H1 (cell line): ENCODE measurements around the gene TMEM161A. TPM values are rescaled to one million over a fixed set of nuclear protein-coding genes. Genes with fewer than 3 reads are reported as not detected.

ENCODE experiments used
- CTCF ChIA-PET: fragments of 300-600 bp; sonication (Branson Sonifier 250); formaldehyde crosslinking; loops from one replicate; lab custom pipeline; 2021; ENCODE audit not compliant: partially characterized antibody; lab: Charles Lee
- POLR2A ChIA-PET: fragments of 300-600 bp; sonication (Branson Sonifier 250); formaldehyde crosslinking; loops from one replicate; lab custom pipeline; 2021; ENCODE audit warnings: inconsistent platforms; ENCODE audit not compliant: partially characterized antibody; lab: Charles Lee
- DNase-seq, 2 experiments: peaks; one replicate each; pipeline versions ENCODE4 v3.0.0 to v3.0.0-alpha.2; 2010 to 2022; ENCODE audit warnings: low spot score in 2 of 2, low read depth in 1 of 2, mixed read lengths in 1 of 2
- FAIRE-seq: peaks from 2 replicates; lab custom pipeline; 2011; peaks lifted over from hg19 to GRCh38; lab: Jason Lieb, UNC
- H2AFZ ChIP-seq: 2 replicates; pipeline ENCODE4 v1.8.1; 2012; ENCODE audit warnings: low read length, inconsistent platforms
- H2AK5ac ChIP-seq: 2 replicates; pipeline ENCODE4 v1.6.1; 2013; ENCODE audit warnings: low read depth, low read length
- H2BK120ac ChIP-seq: replicated peaks from 2 replicates; pipeline ENCODE3; 2013; ENCODE audit warnings: low read depth, low read length, inconsistent platforms
- H2BK12ac ChIP-seq: 2 replicates; pipeline ENCODE4 v1.6.1; 2013; ENCODE audit warnings: low read depth, low read length
- H2BK15ac ChIP-seq: 2 replicates; pipeline ENCODE4 v1.6.1; 2013; ENCODE audit warnings: low read length
- H2BK20ac ChIP-seq: 2 replicates; pipeline ENCODE4 v1.6.1; 2013; ENCODE audit warnings: low read length
- H2BK5ac ChIP-seq: 2 replicates; pipeline ENCODE4 v1.6.1; 2013; ENCODE audit warnings: low read depth, low read length
- H3K14ac ChIP-seq: 2 replicates; pipeline ENCODE4 v1.6.1; 2013; ENCODE audit warnings: inconsistent platforms; ENCODE audit not compliant: insufficient read length
- H3K18ac ChIP-seq: 2 replicates; pipeline ENCODE4 v1.6.1; 2013; ENCODE audit warnings: low read length; ENCODE audit errors: extremely low read depth
- H3K23ac ChIP-seq: 2 replicates; pipeline ENCODE4 v1.6.1; 2013; ENCODE audit warnings: inconsistent platforms; ENCODE audit not compliant: insufficient read length
- H3K23me2 ChIP-seq: 2 replicates; pipeline ENCODE4 v1.6.1; 2013; ENCODE audit warnings: low read depth, low read length
- H3K27ac ChIP-seq: 2 replicates; pipeline ENCODE4 v1.6.1; 2011; ENCODE audit warnings: low read depth, low read length, inconsistent platforms
- H3K27me3 ChIP-seq, 4 experiments: replicated peaks in 1 of 4; 1 replicate in 1 of 4; 2 replicates in 3 of 4; pipeline versions ENCODE4 v1.6.1 to v1.8.1; 2011 to 2013; ENCODE audit warnings: low read length in 3 of 4, mild to moderate bottlenecking in 3 of 4, inconsistent platforms in 2 of 4, mixed read lengths in 2 of 4, moderate library complexity in 1 of 4; ENCODE audit not compliant: control insufficient read depth in 3 of 4, insufficient read depth in 3 of 4; ENCODE audit errors: extremely low read depth in 1 of 4
- H3K36me3 ChIP-seq, 4 experiments: 2 replicates each; pipeline versions ENCODE4 v1.6.1 to v1.8.1; 2011 to 2013; ENCODE audit warnings: mild to moderate bottlenecking in 4 of 4, low read length in 3 of 4, moderate library complexity in 2 of 4, control low read depth in 1 of 4, inconsistent platforms in 1 of 4; ENCODE audit not compliant: insufficient read depth in 4 of 4, control insufficient read depth in 2 of 4
- H3K4ac ChIP-seq: replicated peaks from 2 replicates; pipeline ENCODE3; 2013; ENCODE audit warnings: low read length, low read depth, mixed read lengths, inconsistent platforms; ENCODE audit not compliant: insufficient read length
- H3K4me1 ChIP-seq, 4 experiments: replicated peaks in 1 of 4; 1 replicate in 1 of 4; 2 replicates in 3 of 4; pipeline versions ENCODE4 v1.6.1 to v1.8.1; 2011 to 2013; ENCODE audit warnings: low read length in 3 of 4, inconsistent platforms in 2 of 4, mixed read lengths in 1 of 4; ENCODE audit not compliant: insufficient read depth in 4 of 4, control insufficient read depth in 3 of 4
- H3K4me2 ChIP-seq, 2 experiments: 2 replicates each; pipeline versions ENCODE4 v1.6.1 to v1.8.1; 2011 to 2013; ENCODE audit warnings: low read depth in 2 of 2, low read length in 2 of 2, control low read depth in 1 of 2, inconsistent platforms in 1 of 2, mild to moderate bottlenecking in 1 of 2; ENCODE audit not compliant: insufficient read depth in 1 of 2
- H3K4me3 ChIP-seq, 4 experiments: fragments of 200-600, 300-600 bp in 1 of 4; sonication (generic), shearing (Covaris generic), sonication (Bioruptor Twin) in 1 of 4; 2 replicates each; pipeline versions ENCODE4 v1.5.1 to v1.8.1; 2011 to 2016; ENCODE audit warnings: low read length in 4 of 4, low read depth in 3 of 4, control low read depth in 2 of 4, inconsistent platforms in 2 of 4, mild to moderate bottlenecking in 2 of 4, mixed read lengths in 1 of 4, moderate library complexity in 1 of 4; ENCODE audit not compliant: insufficient read depth in 2 of 4; ENCODE audit errors: extremely low read depth in 1 of 4
- H3K56ac ChIP-seq: replicated peaks from 2 replicates; pipeline ENCODE3; 2013; ENCODE audit warnings: low read depth, mild to moderate bottlenecking, mixed read lengths, low read length, inconsistent platforms; ENCODE audit not compliant: insufficient read length
- H3K79me1 ChIP-seq: 2 replicates; pipeline ENCODE4 v1.6.1; 2013; ENCODE audit warnings: low read depth, low read length, control low read depth
- H3K79me2 ChIP-seq, 2 experiments: 2 replicates each; pipeline versions ENCODE4 v1.6.1 to v1.8.1; 2012 to 2013; ENCODE audit warnings: low read length in 2 of 2, mild to moderate bottlenecking in 2 of 2, inconsistent platforms in 1 of 2; ENCODE audit not compliant: insufficient read depth in 2 of 2, control insufficient read depth in 1 of 2
- H3K9ac ChIP-seq, 4 experiments: replicated peaks in 1 of 4; 1 replicate in 1 of 4; 2 replicates in 3 of 4; pipeline versions ENCODE4 v1.6.1 to v1.8.1; 2011 to 2013; ENCODE audit warnings: low read depth in 3 of 4, low read length in 3 of 4, control low read depth in 2 of 4, mild to moderate bottlenecking in 2 of 4, moderate library complexity in 2 of 4, inconsistent platforms in 1 of 4; ENCODE audit errors: extremely low read depth in 1 of 4
- H3K9me3 ChIP-seq, 2 experiments: 2 replicates each; pipeline versions ENCODE4 v1.6.1 to v1.8.1; 2012 to 2013; ENCODE audit warnings: mild to moderate bottlenecking in 2 of 2, moderate library complexity in 2 of 2, control low read depth in 1 of 2, inconsistent platforms in 1 of 2, low read depth in 1 of 2, low read length in 1 of 2, mixed read lengths in 1 of 2; ENCODE audit not compliant: insufficient read depth in 2 of 2
- H4K20me1 ChIP-seq, 2 experiments: replicated peaks in 1 of 2; 2 replicates each; pipeline versions ENCODE3 to v1.8.1; 2011 to 2013; ENCODE audit warnings: inconsistent platforms in 2 of 2, low read length in 2 of 2, mild to moderate bottlenecking in 1 of 2; ENCODE audit not compliant: insufficient read depth in 2 of 2, control insufficient read depth in 1 of 2
- H4K5ac ChIP-seq: 2 replicates; pipeline ENCODE4 v1.6.1; 2013; ENCODE audit warnings: low read length, low read depth, mixed read lengths, inconsistent platforms; ENCODE audit not compliant: insufficient read length
- H4K8ac ChIP-seq: 2 replicates; pipeline ENCODE4 v1.8.0; 2013; ENCODE audit warnings: mild to moderate bottlenecking, moderate library complexity, low read length, inconsistent platforms; ENCODE audit not compliant: insufficient read depth; ENCODE audit errors: extremely low read depth
- H4K91ac ChIP-seq: replicated peaks from 2 replicates; pipeline ENCODE3; 2013; ENCODE audit warnings: low read length, mixed read lengths, inconsistent platforms; ENCODE audit not compliant: insufficient read length
- CHD2 ChIP-seq: IDR thresholded peaks from 2 replicates; pipeline ENCODE4 v1.6.1; 2012; ENCODE audit warnings: low read length, improper control_type of control experiment
- WGBS, 2 experiments: shearing (Covaris generic) in 1 of 2; methylation state at CpG; one replicate each; pipeline versions ENCODE4 v1.1.6 to v1.1.7; 2013 to 2015; ENCODE audit warnings: low lambda C conversion rate in 2 of 2, mixed read lengths in 2 of 2, inconsistent platforms in 1 of 2, low coverage in 1 of 2, missing lambda C conversion rate in 1 of 2; ENCODE audit not compliant: insufficient replicate concordance in 2 of 2, insufficient coverage in 1 of 2, insufficient read length in 1 of 2; ENCODE audit errors: extremely low coverage in 1 of 2, missing lambda C conversion rate in 1 of 2; 5-methylcytosine and 5-hydroxymethylcytosine counted together
- polyA plus RNA-seq, 7 experiments: library from polyadenylated mRNA; depleted of rRNA in 3 of 7; stranded (reverse) in 5 of 7; unstranded in 2 of 7; fragments of >200 nt in 5 of 7; fragments of 200-250 nt in 2 of 7; gene quantifications; 1 replicate in 5 of 7; 2 replicates in 1 of 7; 4 replicates in 1 of 7; pipeline versions ENCODE4 v1.2.1 to v1.2.3, GENCODE V29; 2011 to 2013; ENCODE audit warnings: missing spikeins in 2 of 7, mixed read lengths in 2 of 7
- total RNA-seq: library from RNA; stranded (reverse); fragmentation: NEBNext Ultra II Directional; extraction: Animal tissue kit (Norgen Biotek cat#: 25700); gene quantifications from 2 replicates; pipeline ENCODE4 v1.2.1, GENCODE V29; 2021

Gene TMEM161A
- total and polyA plus RNA-seq, 2 of the 8 experiments (the other 6 are each of a cell fraction or from before 2014, with no cell fraction given): 47.8 to 103 TPM

- Histone ChIP-seq H3K27ac (no peak overlapping the region), H2AK5ac (no peak overlapping the region), H4K5ac (no peak overlapping the region), H2BK5ac (no peak overlapping the region), H3K79me2 (no peaks in the 10 kb centered on the region), H2BK15ac (no peak overlapping the region), H3K18ac (no peak overlapping the region), H3K4me2 (no peak overlapping the region), H3K23me2 (no peaks in the 10 kb centered on the region; the same call in 1 of the 2 replicates), H3K9ac (peak overlapping the region in 1 of 4 experiments; percentile 60; a peak in 1 of 7 replicates), H3K23ac (no peak overlapping the region), H2AFZ (no peak overlapping the region), H2BK20ac (no peak overlapping the region), H4K20me1 (peaks cover 0 to 4% of the 10 kb centered on the region in 2 experiments), H4K91ac (no peak overlapping the region), H3K27me3 (peaks cover 0 to 34% (median 25%) of the 10 kb centered on the region in 4 experiments; a peak in 6 of 7 replicates), H3K14ac (no peak overlapping the region), H3K9me3 (no peaks in the 10 kb centered on the region), H3K36me3 (no peaks in the 10 kb centered on the region), H3K56ac (no peak overlapping the region), H2BK12ac (no peak overlapping the region), H3K4ac (no peak overlapping the region), H3K79me1 (no peaks in the 10 kb centered on the region), H3K4me3 (no peak overlapping the region; a peak in 1 of 8 replicates), H3K4me1 (no peaks in the 10 kb centered on the region), H2BK120ac (no peak overlapping the region), H4K8ac (no peak overlapping the region)
- WGBS, 2 experiments: 86 to 100% methylated on average over 3 to 13 of the region's 13 CpGs
- ChIA-PET CTCF (interaction anchor here (1.2 to 3.0 kb wide), 4 partner anchors 20 to 66 kb away, joined by 3 to 13 read pairs (median 5); no protein-coding TSS in a partner anchor), POLR2A (interaction anchor here (1.0 to 1.6 kb wide), 2 partner anchors 31 to 66 kb away, joined by 3 to 6 read pairs; no protein-coding TSS in a partner anchor)
- TF ChIP-seq CHD2: no peak
- no peak for DNase-seq
- no peak for FAIRE-seq
These were observed 63.9 kb downstream of the TMEM161A start for GRCh38 chr19:19074196-19074882.
